Eye (tissue), 1 donor: Measurements from ENCODE around the gene GFI1B.

Source experiments
- DNase-seq: peaks from one replicate; pipeline ENCODE4 v3.0.0-alpha.2; 2015

GFI1B gene

GRCh38 chr9:132970324-132971062 is 8.0 kb upstream of the GFI1B start:
- no peak for DNase-seq

- no peak for DNase-seq
Measured at GRCh38 chr9:132973166-132973565, 5.3 kb upstream of the GFI1B start.

- no peak for DNase-seq
Measured at GRCh38 chr9:132973713-132974112, 4.8 kb upstream of the GFI1B start.

- no peak for DNase-seq
Measured at GRCh38 chr9:132975961-132976360, 2.5 kb upstream of the GFI1B start.

- DNase-seq, result no peak
Measured at GRCh38 chr9:132976571-132976970, 1.9 kb upstream of the GFI1B start.

- no peak for DNase-seq
Measured at GRCh38 chr9:132978112-132978450, 413 bp upstream of the GFI1B start.

GRCh38 chr9:132980157-132980556 is 1.7 kb downstream of the GFI1B start:
- DNase-seq, result no peak

- no peak for DNase-seq
Measured at GRCh38 chr9:132982458-132982857, 4.0 kb downstream of the GFI1B start.

- DNase-seq, result no peak
Measured at GRCh38 chr9:132983491-132984201, 5.2 kb downstream of the GFI1B start.

- DNase-seq, result no peak
Measured at GRCh38 chr9:132984202-132985070, 5.9 kb downstream of the GFI1B start.

- DNase-seq, result no peak
Measured at GRCh38 chr9:132985071-132985350, 6.5 kb downstream of the GFI1B start.

- DNase-seq, result no peak
Measured at GRCh38 chr9:132985489-132985888, 7.0 kb downstream of the GFI1B start.

- no peak for DNase-seq
Measured at GRCh38 chr9:132986114-132986513, 7.6 kb downstream of the GFI1B start.

GRCh38 chr9:132986640-132987620 is 8.4 kb downstream of the GFI1B start:
- DNase-seq, result no peak

GRCh38 chr9:132988244-132989013 is 9.9 kb downstream of the GFI1B start:
- no peak for DNase-seq

- DNase-seq, result no peak
Measured at GRCh38 chr9:132989014-132989310, 10.5 kb downstream of the GFI1B start.

- DNase-seq, result no peak
Measured at GRCh38 chr9:132989414-132989996, 11.0 kb downstream of the GFI1B start.

- peak; percentile 65 for DNase-seq
Measured at GRCh38 chr9:132989998-132990557, 11.6 kb downstream of the GFI1B start.

GRCh38 chr9:132990781-132991180 is 12.3 kb downstream of the GFI1B start:
- no peak for DNase-seq

- no peak for DNase-seq
Measured at GRCh38 chr9:132991351-132992300, 13.1 kb downstream of the GFI1B start.
